ENCODE measurements around the gene HBA1.
"Not testable (repeated sequence)": the region's sequence is repeated elsewhere in the genome, so short reads cannot be mapped to it uniquely, and the experiment has no call there.

GRCh38 chr16:163696-164095, 12.8 kb upstream of the HBA1 start:
- TF ChIP-seq CTCF (IDR thresholded peaks at IDR 0.05; ENCODE audit: poor library complexity, severe bottlenecking); EZH2 (IDR thresholded peaks at IDR 0.05; ENCODE audit: borderline replicate concordance, insufficient read depth, low read length, poor library complexity, severe bottlenecking); POLR2AphosphoS5 (IDR thresholded peaks at IDR 0.05); TAF1 (IDR thresholded peaks at IDR 0.05; ENCODE audit: low read depth); RAD21 (conservative IDR thresholded peaks at IDR 0.05): not testable (repeated sequence)

Measured in neural cell (in vitro differentiated cells).